Measurements from ENCODE around the gene TMEM154. TPM values are rescaled to one million over a fixed set of nuclear protein-coding genes. Genes with fewer than 3 reads are reported as not detected.

The TMEM154 gene
- total RNA-seq, 1 experiment from 2014 or later: 23.3 TPM

DNA sequence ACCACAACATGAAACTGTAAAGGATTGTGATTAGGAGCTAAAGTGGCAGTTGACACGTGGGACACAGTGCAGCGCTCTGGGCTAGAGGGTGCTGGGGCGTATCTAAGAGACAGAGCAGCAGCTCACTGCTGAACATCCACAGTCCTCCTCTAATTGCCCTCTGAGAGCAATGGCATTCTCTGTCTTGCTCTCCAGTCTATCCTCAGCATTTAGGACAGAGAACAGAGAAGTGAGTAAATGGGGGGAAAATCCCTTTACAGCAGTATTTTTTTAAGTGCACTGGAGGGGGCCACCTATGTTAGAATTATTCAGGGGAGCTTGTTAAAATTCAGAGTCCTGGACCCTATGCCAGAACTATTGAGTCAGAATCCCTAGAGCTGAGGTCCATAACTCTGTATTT, 4.2 kb upstream of the TMEM154 start:
- CTCF ChIA-PET: no interaction called here
- Mint-ChIP-seq H3K4me3 (ENCODE audit: low read depth, unreplicated experiment) (no peak overlapping the region), H3K36me3 (ENCODE audit: insufficient read depth, unreplicated experiment) (peaks cover 11% of the 10 kb centered on the region), H3K27me3 (ENCODE audit: unreplicated experiment) (no peaks in the 10 kb centered on the region), H3K9me3 (ENCODE audit: low read depth, unreplicated experiment) (no peaks in the 10 kb centered on the region), H3K4me1 (ENCODE audit: low read depth, unreplicated experiment) (peaks cover 28% of the 10 kb centered on the region), H3K27ac (ENCODE audit: unreplicated experiment) (no peak overlapping the region)
- TF ChIP-seq CTCF (IDR thresholded peaks at IDR 0.05; ENCODE audit: unreplicated experiment): no peak
- no peak for DNase-seq
- intact Hi-C loops (cut with micrococcal nuclease; ENCODE audit: unreplicated experiment): loop anchor here (5.0 kb wide), 1 partner anchor 53 kb away; no protein-coding TSS in a partner anchor
- no TSS peak for BruUV-seq (replicated peaks)

DNA sequence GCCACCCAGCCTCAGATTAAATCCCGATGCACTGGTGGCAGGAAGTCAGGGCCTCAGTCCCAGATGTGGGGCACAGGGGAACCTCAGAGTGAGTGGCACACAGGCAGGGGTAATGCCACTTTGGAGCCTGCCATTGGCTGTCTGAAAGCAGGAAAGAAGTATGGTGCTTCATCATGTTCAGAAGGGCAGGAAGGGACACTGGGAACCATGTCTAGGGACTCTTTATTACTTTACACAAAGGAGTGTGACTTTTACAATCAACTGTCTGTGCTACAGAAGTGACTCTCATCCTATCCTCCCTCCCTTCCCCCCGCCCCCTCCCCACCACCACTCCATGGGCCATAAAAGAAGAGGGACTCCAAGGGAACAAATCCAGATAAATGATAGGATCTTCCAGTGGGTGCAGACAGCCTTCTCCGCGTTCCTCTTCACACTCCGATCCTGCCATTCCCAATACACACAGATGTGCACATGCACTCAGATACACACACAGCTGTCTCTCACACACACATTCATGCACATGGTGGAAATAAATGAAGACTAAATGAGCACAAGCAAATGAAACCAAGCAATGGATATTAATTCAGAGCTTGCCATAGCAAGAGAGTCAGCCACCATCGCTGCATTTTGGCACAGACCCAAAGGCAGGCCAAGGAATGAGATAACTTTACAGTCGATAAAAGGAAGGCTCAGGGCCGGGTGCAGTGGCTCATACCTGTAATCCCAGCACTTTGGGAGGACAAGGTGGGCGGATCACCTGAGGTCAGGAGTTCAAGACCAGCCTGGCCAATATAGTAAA, 2.5 kb upstream of the TMEM154 start:
- TF ChIP-seq CTCF (IDR thresholded peaks at IDR 0.05; ENCODE audit: unreplicated experiment): no peak
- BruUV-seq (replicated peaks): no TSS peak
- Mint-ChIP-seq H3K9me3 (ENCODE audit: low read depth, unreplicated experiment) (no peaks in the 10 kb centered on the region), H3K27me3 (ENCODE audit: unreplicated experiment) (no peaks in the 10 kb centered on the region), H3K4me3 (ENCODE audit: low read depth, unreplicated experiment) (no peak overlapping the region), H3K36me3 (ENCODE audit: insufficient read depth, unreplicated experiment) (peaks cover 12% of the 10 kb centered on the region), H3K27ac (ENCODE audit: unreplicated experiment) (peak overlapping the region; percentile 91), H3K4me1 (ENCODE audit: low read depth, unreplicated experiment) (peaks cover 28% of the 10 kb centered on the region)
- intact Hi-C loops (cut with micrococcal nuclease; ENCODE audit: unreplicated experiment): loop anchor here (5.0 kb wide), 1 partner anchor 55 kb away; no protein-coding TSS in a partner anchor
- CTCF ChIA-PET: no interaction called here
- peak; percentile 13 for DNase-seq

DNA sequence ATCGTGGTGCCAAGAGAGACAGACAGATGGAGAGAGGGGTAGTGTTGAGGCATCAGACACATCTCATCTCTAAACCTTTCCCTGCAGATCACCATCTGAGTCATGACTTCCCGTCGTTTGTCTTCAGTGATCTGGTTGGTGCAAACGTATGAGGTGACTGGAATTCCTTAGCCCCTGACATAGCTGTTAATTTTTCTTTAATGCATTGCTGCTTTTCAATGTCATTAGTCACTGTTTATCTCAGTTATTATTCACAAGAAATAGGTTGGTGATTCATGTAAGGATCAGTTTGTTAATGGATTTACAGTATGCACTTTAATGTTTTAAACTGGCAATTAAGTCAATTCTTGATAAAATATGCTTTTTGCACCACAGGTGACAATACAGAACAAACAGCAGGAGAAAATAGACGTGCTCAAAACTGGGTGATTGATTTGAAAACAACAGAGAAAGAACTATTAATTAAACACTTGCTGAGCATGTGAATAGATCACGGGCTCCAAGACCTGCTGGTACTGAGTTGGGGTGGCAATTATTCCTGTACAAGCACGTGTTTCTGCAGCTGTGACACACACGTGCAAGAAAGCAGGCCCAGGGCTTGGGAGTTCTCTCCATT, 1.3 kb upstream of the TMEM154 start:
- peak; percentile 14 for DNase-seq
- no peak for TF ChIP-seq CTCF (IDR thresholded peaks at IDR 0.05; ENCODE audit: unreplicated experiment)
- intact Hi-C loops (cut with micrococcal nuclease; ENCODE audit: unreplicated experiment): loop anchor here (5.0 kb wide), 1 partner anchor 56 kb away; no protein-coding TSS in a partner anchor
- no peaks in the 10 kb centered on the region for H3K9me3 Mint-ChIP-seq (ENCODE audit: low read depth, unreplicated experiment)
- H3K4me1 Mint-ChIP-seq (ENCODE audit: low read depth, unreplicated experiment): peaks cover 28% of the 10 kb centered on the region
- CTCF ChIA-PET: interaction anchor here (0.6 kb wide), 1 partner anchor 38 kb away, joined by 3 read pairs; no protein-coding TSS in a partner anchor
- peak overlapping the region; percentile 91 for H3K27ac Mint-ChIP-seq (ENCODE audit: unreplicated experiment)
- no TSS peak for BruUV-seq (replicated peaks)
- H3K27me3 Mint-ChIP-seq (ENCODE audit: unreplicated experiment): no peaks in the 10 kb centered on the region
- H3K4me3 Mint-ChIP-seq (ENCODE audit: low read depth, unreplicated experiment): peak overlapping the region; percentile 76
- H3K36me3 Mint-ChIP-seq (ENCODE audit: insufficient read depth, unreplicated experiment): peaks cover 12% of the 10 kb centered on the region

GRCh38 chr4:152678841-152679240, 956 bp downstream of the TMEM154 start:
- no peak for TF ChIP-seq CTCF (IDR thresholded peaks at IDR 0.05; ENCODE audit: unreplicated experiment)
- Mint-ChIP-seq H3K27ac (ENCODE audit: unreplicated experiment) (peak overlapping the region; percentile 91), H3K9me3 (ENCODE audit: low read depth, unreplicated experiment) (no peaks in the 10 kb centered on the region), H3K27me3 (ENCODE audit: unreplicated experiment) (no peaks in the 10 kb centered on the region), H3K4me1 (ENCODE audit: low read depth, unreplicated experiment) (peaks cover 28% of the 10 kb centered on the region), H3K36me3 (ENCODE audit: insufficient read depth, unreplicated experiment) (peaks cover 12% of the 10 kb centered on the region), H3K4me3 (ENCODE audit: low read depth, unreplicated experiment) (peak overlapping the region; percentile 76)
- CTCF ChIA-PET: interaction anchor here (1.1 kb wide), 1 partner anchor 56 kb away, joined by 3 read pairs; no protein-coding TSS in a partner anchor
- intact Hi-C loops (cut with micrococcal nuclease; ENCODE audit: unreplicated experiment): no loop called here
- DNase-seq: no peak
- TSS peak; percentile 69 for BruUV-seq (replicated peaks)

Data from Calu3 (cell line).